NCI-H2107 treated with DMSO at 0.1 percent for 48 hours (cell line): Measurements from ENCODE around the gene SDR9C7.
"Not testable (repeated sequence)": the region's sequence is repeated elsewhere in the genome, so short reads cannot be mapped to it uniquely, and the experiment has no call there.

ENCODE experiments used
- DNase-seq: peaks from one replicate; lab custom pipeline; 2025; ENCODE audit not compliant: unreplicated experiment; lab: John Stamatoyannopoulos, UW

Gene SDR9C7

GRCh38 chr12:56954057-56954957 is 20.1 kb upstream of the SDR9C7 start:
- no peak for DNase-seq

DNA sequence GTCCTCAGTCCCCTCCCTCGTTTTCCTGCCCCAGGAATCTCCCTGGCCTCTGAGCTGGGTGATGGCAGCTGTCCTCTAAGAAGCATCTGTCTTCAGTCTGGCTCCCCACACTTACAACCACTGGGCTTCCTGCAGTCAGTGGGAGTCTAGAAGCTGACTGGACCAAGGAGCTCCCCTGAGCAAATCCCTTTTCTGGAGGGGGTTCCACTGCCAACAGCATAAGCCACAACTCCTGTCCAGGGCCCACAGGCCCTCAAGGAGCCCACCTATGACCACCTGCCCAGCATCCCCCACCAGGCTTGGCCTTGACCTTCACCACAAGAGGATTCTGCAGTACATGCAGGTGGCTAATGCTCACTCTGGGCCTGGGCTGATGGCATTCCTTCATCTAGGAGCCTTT is 19.1 kb upstream of the SDR9C7 start:
- no peak for DNase-seq

GRCh38 chr12:56951582-56952339 is 17.6 kb upstream of the SDR9C7 start:
- DNase-seq, result no peak

DNA sequence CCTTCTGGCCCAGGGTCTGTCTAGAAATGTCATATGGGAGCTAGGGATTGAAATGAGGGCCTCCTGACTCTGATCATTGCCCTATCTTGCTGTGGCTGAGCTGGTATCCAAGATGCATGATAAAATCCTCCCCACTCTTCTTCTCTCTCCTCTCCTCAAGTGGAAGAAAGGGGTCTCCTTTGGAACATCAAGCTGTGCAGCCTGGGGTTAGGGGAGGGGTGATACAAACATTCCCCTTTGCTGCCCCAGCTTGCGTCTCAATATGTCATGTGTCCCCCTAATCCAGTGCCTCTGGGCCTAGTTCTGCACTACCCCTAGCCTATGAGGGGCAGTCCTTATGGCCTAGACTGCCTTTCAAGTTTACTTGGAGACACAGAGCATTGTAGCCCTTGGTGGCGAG is 14.7 kb upstream of the SDR9C7 start:
- no peak for DNase-seq

DNA sequence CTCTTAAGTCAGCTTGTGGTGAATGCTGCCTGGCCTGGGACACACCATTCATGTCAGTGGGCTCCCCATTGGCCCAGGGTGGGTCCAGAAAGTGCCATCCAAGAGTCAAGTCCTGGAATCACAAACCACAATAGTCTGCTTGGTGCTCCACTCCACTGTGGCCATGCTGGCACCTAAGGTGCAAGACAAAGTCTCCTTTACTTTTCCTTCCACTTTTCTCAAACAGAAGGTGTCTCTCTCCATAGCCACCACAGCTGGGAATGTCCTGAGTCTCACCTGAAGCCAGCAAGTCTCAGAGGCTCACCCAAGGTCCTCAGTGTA is 14.2 kb upstream of the SDR9C7 start:
- DNase-seq, result no peak

- no peak for DNase-seq
These were observed 13.6 kb upstream of the SDR9C7 start for GRCh38 chr12:56947633-56948456.

GRCh38 chr12:56943878-56944277 is 9.7 kb upstream of the SDR9C7 start:
- DNase-seq, result no peak

DNA sequence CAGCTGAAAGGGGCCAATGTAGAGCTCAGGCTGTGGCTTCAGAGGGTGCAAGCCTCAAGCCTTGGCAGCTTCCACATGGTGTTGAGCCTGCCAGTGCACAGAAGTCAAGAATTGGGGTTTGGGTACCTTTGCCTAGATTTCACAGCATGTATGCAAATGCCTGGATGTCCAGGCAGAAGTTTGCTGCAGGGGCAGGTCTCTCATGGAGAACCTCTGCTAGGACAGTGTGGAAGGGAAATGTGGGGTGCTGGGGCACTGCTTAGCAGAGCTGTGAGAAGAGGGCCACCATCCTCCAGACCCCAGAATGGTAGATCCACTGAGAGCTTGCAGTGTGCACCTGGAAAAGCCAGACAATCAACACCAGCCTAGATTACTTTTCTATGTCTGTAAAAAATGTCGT is 9.2 kb upstream of the SDR9C7 start:
- not testable (repeated sequence) for DNase-seq

- no peak for DNase-seq
These were observed 7.2 kb upstream of the SDR9C7 start for GRCh38 chr12:56941299-56942017.

DNA sequence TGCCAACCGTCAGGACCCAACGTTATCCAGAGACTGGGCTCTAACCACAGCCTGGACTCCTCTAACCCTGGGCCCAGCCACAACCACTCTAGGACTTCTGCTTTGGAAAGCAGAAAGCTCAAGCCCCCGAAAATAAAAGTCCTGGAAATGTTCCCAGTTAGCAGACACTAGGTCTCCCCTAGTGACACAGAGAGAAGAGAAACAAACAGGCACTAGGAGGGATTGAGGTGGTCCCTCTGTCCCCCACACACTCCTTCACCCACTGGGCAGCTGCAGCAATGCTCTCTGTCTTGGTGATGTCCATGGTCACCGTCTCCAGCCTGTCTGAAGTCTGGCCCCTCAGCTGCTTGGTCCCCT is 6.7 kb upstream of the SDR9C7 start:
- DNase-seq, result not testable (repeated sequence)

GRCh38 chr12:56935752-56936151 is 1.5 kb upstream of the SDR9C7 start:
- DNase-seq, result no peak

DNA sequence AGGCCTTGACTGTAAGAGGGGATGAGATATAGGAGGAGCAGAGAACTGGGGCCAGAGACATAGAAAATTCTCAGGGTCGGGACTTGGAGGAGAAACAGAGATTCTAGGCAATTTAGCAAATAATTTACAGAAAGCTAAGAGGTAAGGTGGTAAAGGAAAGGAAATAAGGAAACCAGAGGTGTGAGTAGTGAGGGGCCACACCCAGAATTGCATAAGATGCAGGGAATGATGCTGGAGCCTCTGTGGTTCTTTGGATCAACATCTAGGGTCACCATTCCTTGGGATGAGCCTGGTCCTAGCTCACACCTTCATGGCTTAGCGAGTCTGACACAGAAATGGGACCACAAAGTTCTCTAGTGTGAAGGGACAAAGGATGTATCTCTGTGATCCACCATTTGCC is 949 bp upstream of the SDR9C7 start:
- DNase-seq, result no peak

- no peak for DNase-seq
These were observed 1.3 kb downstream of the SDR9C7 start for GRCh38 chr12:56932867-56933266.

DNA sequence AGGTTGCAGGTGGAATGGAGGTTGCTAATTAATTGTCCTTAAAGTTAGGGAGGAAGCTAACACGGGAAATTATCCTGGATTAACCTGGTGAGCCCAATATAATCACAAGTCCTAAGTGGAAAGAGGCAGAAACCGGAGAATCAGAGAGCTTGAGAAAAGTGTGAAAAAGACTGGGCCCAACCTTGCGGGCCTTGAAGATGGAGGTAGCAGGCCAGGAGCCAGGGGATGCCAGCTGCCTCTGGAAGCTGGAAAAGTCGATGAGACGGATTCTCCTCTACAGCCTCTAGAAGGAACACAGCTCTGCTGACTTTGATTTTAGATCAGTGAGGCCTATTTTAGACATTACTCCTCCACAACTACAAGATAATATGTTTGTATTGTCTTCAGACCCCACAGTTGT is 2.1 kb downstream of the SDR9C7 start:
- DNase-seq, result no peak

GRCh38 chr12:56931474-56931978 is 2.7 kb downstream of the SDR9C7 start:
- DNase-seq, result no peak

- DNase-seq, result no peak
These were observed 4.0 kb downstream of the SDR9C7 start for GRCh38 chr12:56930241-56930640.

DNA sequence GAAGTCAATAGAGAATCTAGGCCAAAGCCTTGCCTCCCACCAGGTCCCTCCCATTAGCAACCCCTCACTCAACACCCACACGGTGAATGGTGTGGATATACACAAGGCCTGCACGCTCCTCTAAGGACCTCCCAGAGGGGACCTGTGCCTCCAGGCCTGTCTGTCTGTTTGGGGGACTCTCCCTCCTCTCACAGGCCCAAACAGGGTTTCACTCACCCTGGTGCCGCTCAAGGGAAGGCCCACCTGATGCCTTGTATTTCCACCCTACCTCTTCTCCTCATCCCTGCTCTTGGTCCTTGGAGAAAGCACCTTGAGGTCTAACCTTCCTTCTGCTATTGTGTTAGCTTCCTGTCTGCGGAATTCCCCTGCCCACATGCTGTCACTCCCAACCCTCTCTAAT is 4.4 kb downstream of the SDR9C7 start:
- DNase-seq, result no peak

- no peak for DNase-seq
These were observed 5.9 kb downstream of the SDR9C7 start for GRCh38 chr12:56928262-56928661.

- DNase-seq, result no peak
These were observed 6.9 kb downstream of the SDR9C7 start for GRCh38 chr12:56927281-56927680.

- DNase-seq, result no peak
These were observed 12.2 kb downstream of the SDR9C7 start for GRCh38 chr12:56922031-56922430.

- no peak for DNase-seq
These were observed 12.9 kb downstream of the SDR9C7 start for GRCh38 chr12:56921346-56921745.
